HG02840 (cell line): Measurements from ENCODE around the gene MRO.
"Not testable (repeated sequence)": the region's sequence is repeated elsewhere in the genome, so short reads cannot be mapped to it uniquely, and the experiment has no call there.

Experiments
- ATAC-seq: cut with Tn5 transposase; IDR thresholded peaks from one replicate; pipeline ENCODE4 v1.9.1; 2021; ENCODE audit warnings: mild to moderate bottlenecking, moderate library complexity, moderate number of reproducible peaks; ENCODE audit not compliant: unreplicated experiment, low FRiP score

MRO gene

GRCh38 chr18:50819728-50820378 is at the start of gene MRO:
MRO (minus strand) TSS chr18:50820016; CDS start chr18:50809400, 10,616 bp downstream.
- peak; percentile 92 for ATAC-seq

- no peak for ATAC-seq
Observed at GRCh38 chr18:50869150-50869549, 49.3 kb upstream of the MRO start.

- no peak for ATAC-seq
Observed at GRCh38 chr18:50866765-50867164, 46.9 kb upstream of the MRO start.

GRCh38 chr18:50863840-50864375 is 44.1 kb upstream of the MRO start:
- no peak for ATAC-seq

- no peak for ATAC-seq
Observed at GRCh38 chr18:50862401-50862800, 42.6 kb upstream of the MRO start.

- ATAC-seq: no peak
Observed at GRCh38 chr18:50861617-50862016, 41.8 kb upstream of the MRO start.

- ATAC-seq: no peak
Observed at GRCh38 chr18:50859793-50860555, 40.2 kb upstream of the MRO start.

- no peak for ATAC-seq
Observed at GRCh38 chr18:50857694-50858093, 37.9 kb upstream of the MRO start.

- not testable (repeated sequence) for ATAC-seq
Observed at GRCh38 chr18:50857166-50857565, 37.4 kb upstream of the MRO start.

GRCh38 chr18:50855976-50856757 is 36.4 kb upstream of the MRO start:
- no peak for ATAC-seq

- no peak for ATAC-seq
Observed at GRCh38 chr18:50853863-50854271, 34.1 kb upstream of the MRO start.

- ATAC-seq: no peak
Observed at GRCh38 chr18:50850307-50851065, 30.7 kb upstream of the MRO start.

GRCh38 chr18:50849419-50849821 is 29.6 kb upstream of the MRO start:
- ATAC-seq: no peak

- no peak for ATAC-seq
Observed at GRCh38 chr18:50848991-50849390, 29.2 kb upstream of the MRO start.

GRCh38 chr18:50848061-50848551 is 28.3 kb upstream of the MRO start:
- ATAC-seq: no peak

GRCh38 chr18:50847192-50847591 is 27.4 kb upstream of the MRO start:
- no peak for ATAC-seq

GRCh38 chr18:50844960-50845359 is 25.1 kb upstream of the MRO start:
- no peak for ATAC-seq

- ATAC-seq: no peak
Observed at GRCh38 chr18:50844554-50844953, 24.7 kb upstream of the MRO start.

GRCh38 chr18:50842846-50843245 is 23.0 kb upstream of the MRO start:
- no peak for ATAC-seq

GRCh38 chr18:50839996-50840395 is 20.2 kb upstream of the MRO start:
- no peak for ATAC-seq
